GM12892 (cell line): ENCODE results near the gene DCT.

Experiments used
- POLR2A ChIP-seq: IDR thresholded peaks from 2 replicates; pipeline ENCODE4 v1.6.1; 2011; ENCODE audit warnings: low read depth, low read length, control low read depth
- POLR2AphosphoS5 ChIP-seq: IDR thresholded peaks from 2 replicates; pipeline ENCODE4 v1.6.1; 2011; ENCODE audit warnings: low read depth, low read length, control low read depth
- TAF1 ChIP-seq: IDR thresholded peaks from 2 replicates; pipeline ENCODE4 v1.6.1; 2011; ENCODE audit warnings: low read depth, mild to moderate bottlenecking, control low read depth, low read length, borderline replicate concordance

GRCh38 chr13:94394723-94395122 lies 84.8 kb downstream of the DCT start:
- TF ChIP-seq POLR2AphosphoS5 (no peak), POLR2A (no peak), TAF1 (no peak)
